Activated CD8-positive, alpha-beta T cell treated with anti-CD3 and anti-CD28 coated beads for 36 hours (primary cell): ENCODE measurements around the gene EPHB6. TPM values are rescaled to one million over a fixed set of nuclear protein-coding genes. Genes with fewer than 3 reads are reported as not detected.

Source experiments
- ATAC-seq: fragments of 200-7000 bp; cut with Tn5 transposase; one replicate; pipeline ENCODE4 v1.10.0; 2021; ENCODE audit warnings: mild to moderate bottlenecking, moderate library complexity
- CTCF ChIA-PET: fragments of 350-600 bp; sonication (Branson Sonifier 250); formaldehyde crosslinking; loops from one replicate; lab custom pipeline; 2021; ENCODE audit warnings: antibody characterized with exemption; lab: Charles Lee
- POLR2A ChIA-PET: fragments of 350-600 bp; sonication (Branson Sonifier 250); formaldehyde crosslinking; loops from one replicate; lab custom pipeline; 2021; ENCODE audit warnings: antibody characterized with exemption; lab: Charles Lee
- DNase-seq: peaks from one replicate; pipeline ENCODE4 v3.0.0-alpha.2; 2020
- H3K27ac Mint-ChIP-seq: one replicate; pipeline ENCODE4 v1.8.0; 2021; ENCODE audit warnings: mild to moderate bottlenecking, mixed read lengths
- H3K27me3 Mint-ChIP-seq: one replicate; pipeline ENCODE4 v1.8.0; 2021; ENCODE audit warnings: mixed read lengths
- H3K36me3 Mint-ChIP-seq: one replicate; pipeline ENCODE4 v1.8.0; 2021; ENCODE audit warnings: low read depth, mixed read lengths
- H3K4me1 Mint-ChIP-seq: one replicate; pipeline ENCODE4 v1.8.0; 2021; ENCODE audit warnings: low read depth, mixed read lengths
- H3K4me3 Mint-ChIP-seq: one replicate; pipeline ENCODE4 v1.8.0; 2021; ENCODE audit warnings: mild to moderate bottlenecking, moderate library complexity, mixed read lengths
- H3K9me3 Mint-ChIP-seq: one replicate; pipeline ENCODE4 v1.8.0; 2021; ENCODE audit warnings: mixed read lengths
- CTCF ChIP-seq: fragments of 200-600 bp; IDR thresholded peaks from one replicate; pipeline ENCODE4 v1.8.0; 2022; ENCODE audit warnings: antibody characterized with exemption, mild to moderate bottlenecking
- intact Hi-C: fragments of 100-400 bp; cut with micrococcal nuclease; formaldehyde crosslinking; loops from one replicate; pipeline ENCODE4 v1.10.0; 2022
- total RNA-seq, 2 experiments: library from RNA; stranded (reverse); gene quantifications; one replicate each; pipeline ENCODE4 v1.2.3, GENCODE V29; 2021

The EPHB6 gene
- total RNA-seq, 2 experiments from 2014 or later: 3.5 to 5.5 TPM

- no peak for DNase-seq
- no peaks in the 10 kb centered on the region for H3K9me3 Mint-ChIP-seq
- ChIA-PET POLR2A (no interaction called here), CTCF (no interaction called here)
- no peak overlapping the region for H3K27ac Mint-ChIP-seq
- no peaks in the 10 kb centered on the region for H3K36me3 Mint-ChIP-seq
- H3K27me3 Mint-ChIP-seq: no peaks in the 10 kb centered on the region
- H3K4me3 Mint-ChIP-seq: no peak overlapping the region
- ATAC-seq: no peak
- intact Hi-C loops: loop anchor here (10.0 kb wide), 1 partner anchor 338 kb away; no protein-coding TSS in a partner anchor
- TF ChIP-seq CTCF: no peak
- no peaks in the 10 kb centered on the region for H3K4me1 Mint-ChIP-seq
Observed at GRCh38 chr7:142876991-142877910, 22.4 kb downstream of the EPHB6 start.

GRCh38 chr7:142878315-142878714, 23.4 kb downstream of the EPHB6 start:
- intact Hi-C loops: loop anchor here (10.0 kb wide), 1 partner anchor 336 kb away; no protein-coding TSS in a partner anchor
- no peak for TF ChIP-seq CTCF
- POLR2A ChIA-PET: no interaction called here
- CTCF ChIA-PET: interaction anchor here (1.1 to 5.3 kb wide), 3 partner anchors 12 to 337 kb away, joined by 3 to 55 read pairs (median 24); no protein-coding TSS in a partner anchor
- ATAC-seq (no peak), DNase-seq (no peak)
- no peaks in the 10 kb centered on the region for H3K9me3 Mint-ChIP-seq
- no peak overlapping the region for H3K4me3 Mint-ChIP-seq
- H3K36me3 Mint-ChIP-seq: no peaks in the 10 kb centered on the region
- no peak overlapping the region for H3K27ac Mint-ChIP-seq
- no peaks in the 10 kb centered on the region for H3K27me3 Mint-ChIP-seq
- H3K4me1 Mint-ChIP-seq: no peaks in the 10 kb centered on the region

GRCh38 chr7:142879060-142879459, 24.2 kb downstream of the EPHB6 start:
- no peak for ATAC-seq
- H3K4me1 Mint-ChIP-seq: no peaks in the 10 kb centered on the region
- no peak overlapping the region for H3K4me3 Mint-ChIP-seq
- no peaks in the 10 kb centered on the region for H3K27me3 Mint-ChIP-seq
- no peak for DNase-seq
- CTCF ChIA-PET: interaction anchor here (0.6 to 5.3 kb wide), 9 partner anchors 8 to 336 kb away, joined by 3 to 55 read pairs (median 3); partner anchors contain the start of gene EPHB6
- H3K27ac Mint-ChIP-seq: no peak overlapping the region
- intact Hi-C loops: loop anchor here (10.0 kb wide), 1 partner anchor 336 kb away; no protein-coding TSS in a partner anchor
- POLR2A ChIA-PET: no interaction called here
- no peaks in the 10 kb centered on the region for H3K36me3 Mint-ChIP-seq
- H3K9me3 Mint-ChIP-seq: no peaks in the 10 kb centered on the region
- no peak for TF ChIP-seq CTCF

- ChIA-PET POLR2A (no interaction called here), CTCF (interaction anchor here (0.6 to 5.3 kb wide), 29 partner anchors 10 to 544 kb away, joined by 3 to 55 read pairs (median 5); partner anchors contain the start of genes EPHB6 and KEL)
- DNase-seq (peak; percentile 67), ATAC-seq (peak; percentile 94)
- Mint-ChIP-seq H3K36me3 (no peaks in the 10 kb centered on the region), H3K4me1 (no peaks in the 10 kb centered on the region), H3K4me3 (no peak overlapping the region), H3K27ac (no peak overlapping the region), H3K9me3 (no peaks in the 10 kb centered on the region), H3K27me3 (no peaks in the 10 kb centered on the region)
- intact Hi-C loops: loop anchor here (2.0 kb wide), 1 partner anchor 122 kb away; no protein-coding TSS in a partner anchor
- peak; percentile 90 for TF ChIP-seq CTCF
Observed at GRCh38 chr7:142880876-142881505, 26.1 kb downstream of the EPHB6 start.
